HepG2 (cell line): Measurements from ENCODE around the gene BTBD19. TPM values are rescaled to one million over a fixed set of nuclear protein-coding genes. Genes with fewer than 3 reads are reported as not detected.

Source experiments
- KDM5A ChIP-seq: fragments of 200-600 bp; sonication (generic); IDR thresholded peaks from 2 replicates; pipeline ENCODE4 v1.7.0; 2018; ENCODE audit warnings: antibody characterized with exemption, mild to moderate bottlenecking, low read length, borderline replicate concordance
- NCOA2 ChIP-seq: sonication (generic); formaldehyde crosslinking; IDR thresholded peaks from 2 replicates; pipeline ENCODE4 v1.8.0; 2022; ENCODE audit warnings: inconsistent platforms
- RBFOX2 ChIP-seq: fragments of 200-400 bp; formaldehyde crosslinking; IDR thresholded peaks from 2 replicates; pipeline ENCODE4 v1.6.1; 2017; ENCODE audit warnings: low read depth, mild to moderate bottlenecking, low read length
- SP1 ChIP-seq, 2 experiments: fragments of 450-650 bp in 1 of 2; sonication (generic) in 1 of 2; formaldehyde crosslinking in 1 of 2; IDR thresholded peaks; 2 replicates each; pipeline versions ENCODE4 v1.4.0 to v1.6.1; 2016 to 2020; ENCODE audit warnings: missing genetic modification reagents in 1 of 2
- TRIM22 ChIP-seq: fragments of 450-650 bp; IDR thresholded peaks from 2 replicates; pipeline ENCODE4 v1.6.1; 2017
- ZNF121 ChIP-seq: sonication (generic); formaldehyde crosslinking; IDR thresholded peaks from 2 replicates; pipeline ENCODE4 v1.5.0; 2020; ENCODE audit warnings: mild to moderate bottlenecking, missing genetic modification reagents
- ZNF264 ChIP-seq: sonication (generic); formaldehyde crosslinking; IDR thresholded peaks from 2 replicates; pipeline ENCODE4 v1.4.0; 2020; ENCODE audit warnings: missing genetic modification reagents
- ZNF33B ChIP-seq: sonication (generic); formaldehyde crosslinking; IDR thresholded peaks from 2 replicates; pipeline ENCODE4 v1.5.1; 2020; ENCODE audit warnings: mild to moderate bottlenecking, missing genetic modification reagents
- ZNF772 ChIP-seq: sonication (generic); formaldehyde crosslinking; IDR thresholded peaks from 2 replicates; pipeline ENCODE4 v1.5.0; 2020; ENCODE audit warnings: mild to moderate bottlenecking, missing genetic modification reagents
- ZNF775 ChIP-seq: sonication (generic); formaldehyde crosslinking; IDR thresholded peaks from 2 replicates; pipeline ENCODE4 v1.4.0; 2020; ENCODE audit warnings: missing genetic modification reagents, mild to moderate bottlenecking, moderate library complexity, borderline replicate concordance
- ZXDC ChIP-seq: sonication (generic); formaldehyde crosslinking; IDR thresholded peaks from 2 replicates; pipeline ENCODE4 v1.5.0; 2020; ENCODE audit warnings: mild to moderate bottlenecking, missing genetic modification reagents
- polyA plus RNA-seq, 8 experiments: library from polyadenylated mRNA; depleted of rRNA in 3 of 8; stranded (reverse) in 7 of 8; unstranded in 1 of 8; fragments of >200 nt; fragmentation: Illumina TruSeq in 4 of 8; extraction: Trizol in 4 of 8; gene quantifications; 2 replicates each; pipeline versions ENCODE4 v1.2.1 to v1.2.3, GENCODE V29; 2011 to 2016; ENCODE audit warnings: low read depth in 4 of 8, missing spikeins in 1 of 8, mixed read lengths in 1 of 8; ENCODE audit not compliant: insufficient read depth in 1 of 8
- total RNA-seq, 5 experiments: library from RNA; depleted of rRNA; stranded (reverse); fragments of >200 nt; fragmentation: Illumina TruSeq; extraction: Trizol; gene quantifications; 2 replicates each; pipeline ENCODE4 v1.2.3, GENCODE V29; 2016; ENCODE audit warnings: low read depth in 1 of 5
- TF ChIP-seq, protein P1 (sequence below): sonication (generic); formaldehyde crosslinking; IDR thresholded peaks from 2 replicates; pipeline ENCODE4 v1.4.0; 2020; ENCODE audit warnings: missing genetic modification reagents, borderline replicate concordance
- TF ChIP-seq, protein P2 (sequence below): sonication (generic); formaldehyde crosslinking; IDR thresholded peaks from 2 replicates; pipeline ENCODE4 v1.4.0; 2020; ENCODE audit warnings: mild to moderate bottlenecking, missing genetic modification reagents
- TF ChIP-seq, protein P3 (sequence below): sonication (generic); formaldehyde crosslinking; IDR thresholded peaks from 2 replicates; pipeline ENCODE4 v1.5.0; 2020; ENCODE audit warnings: mild to moderate bottlenecking, missing genetic modification reagents
- TF ChIP-seq, protein P4 (sequence below): sonication (generic); formaldehyde crosslinking; IDR thresholded peaks from 2 replicates; pipeline ENCODE4 v1.9.0; 2022; ENCODE audit warnings: missing genetic modification reagents, mild to moderate bottlenecking, borderline replicate concordance

The BTBD19 gene
- total and polyA plus RNA-seq, 2 of the 13 experiments (the other 11 are each of a cell fraction or from before 2014, with no cell fraction given): 2.7 to 6.7 TPM

DNA sequence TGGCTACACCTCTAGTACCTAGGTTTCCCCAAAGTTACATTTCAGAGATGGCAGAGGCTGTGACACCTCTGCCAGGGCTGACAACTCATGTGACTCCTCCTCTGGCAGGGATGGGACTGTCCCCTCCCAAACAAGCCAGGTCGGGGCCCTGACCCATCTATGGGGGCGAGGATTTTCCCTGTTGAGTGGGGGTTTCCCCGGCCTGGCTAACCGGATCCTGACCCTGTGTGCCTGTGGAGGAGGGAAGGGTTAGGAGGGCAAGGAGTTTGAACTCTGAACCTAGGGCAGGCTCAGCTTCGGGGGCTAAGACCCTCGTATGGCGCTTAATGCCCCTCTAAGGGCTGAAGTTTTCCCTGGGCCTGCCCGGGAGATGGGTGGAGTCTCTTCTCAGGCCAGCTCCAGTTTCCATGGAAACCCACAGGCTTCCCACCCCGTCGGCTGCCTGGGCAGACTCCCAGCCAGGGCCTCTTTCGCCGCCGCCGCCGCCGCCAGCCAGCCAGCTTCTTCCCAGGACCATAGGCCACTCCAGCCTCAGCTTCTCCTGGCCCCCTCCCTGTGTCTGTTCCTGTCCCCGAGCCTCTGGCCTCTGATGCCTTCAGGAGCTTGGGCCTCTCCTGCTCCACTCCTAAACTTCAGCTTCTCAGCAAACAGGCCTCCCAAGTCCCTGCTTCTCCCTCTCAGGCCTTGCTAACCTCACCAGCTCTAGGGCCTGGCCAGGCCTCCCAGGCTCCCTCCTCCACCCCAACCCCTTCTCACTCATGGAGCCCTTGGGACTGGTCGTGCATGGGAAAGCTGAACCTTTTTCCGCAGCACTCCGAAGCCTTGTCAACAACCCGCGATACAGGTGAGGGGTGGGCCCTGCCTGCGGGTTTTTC lies at the start of gene BTBD19 (continued):
- TF ChIP-seq ZXDC (CRISPR knock-in tag) (no peak), NCOA2 (CRISPR knock-in tag) (peak; percentile 21; the same call in 1 of the 2 replicates), ZNF33B (CRISPR knock-in tag) (no peak), ZNF264 (CRISPR knock-in tag) (peak; percentile 12; the same call in 1 of the 2 replicates), ZNF121 (no peak), SP1 (IDR thresholded peaks at IDR 0.05) (no peak), SP1 (CRISPR knock-in tag; IDR thresholded peaks at IDR 0.05) (no peak), ZNF775 (CRISPR knock-in tag) (peak; percentile 87; the same call in 1 of the 2 replicates), RBFOX2 (peak; percentile 80), TRIM22 (no peak), ZNF772 (CRISPR knock-in tag) (0 out of 2 replicates have a peak, but pooled peaks have one; percentile 8), KDM5A (peak; percentile 11; the same call in 1 of the 2 replicates)
- TF ChIP-seq, protein P1, sequence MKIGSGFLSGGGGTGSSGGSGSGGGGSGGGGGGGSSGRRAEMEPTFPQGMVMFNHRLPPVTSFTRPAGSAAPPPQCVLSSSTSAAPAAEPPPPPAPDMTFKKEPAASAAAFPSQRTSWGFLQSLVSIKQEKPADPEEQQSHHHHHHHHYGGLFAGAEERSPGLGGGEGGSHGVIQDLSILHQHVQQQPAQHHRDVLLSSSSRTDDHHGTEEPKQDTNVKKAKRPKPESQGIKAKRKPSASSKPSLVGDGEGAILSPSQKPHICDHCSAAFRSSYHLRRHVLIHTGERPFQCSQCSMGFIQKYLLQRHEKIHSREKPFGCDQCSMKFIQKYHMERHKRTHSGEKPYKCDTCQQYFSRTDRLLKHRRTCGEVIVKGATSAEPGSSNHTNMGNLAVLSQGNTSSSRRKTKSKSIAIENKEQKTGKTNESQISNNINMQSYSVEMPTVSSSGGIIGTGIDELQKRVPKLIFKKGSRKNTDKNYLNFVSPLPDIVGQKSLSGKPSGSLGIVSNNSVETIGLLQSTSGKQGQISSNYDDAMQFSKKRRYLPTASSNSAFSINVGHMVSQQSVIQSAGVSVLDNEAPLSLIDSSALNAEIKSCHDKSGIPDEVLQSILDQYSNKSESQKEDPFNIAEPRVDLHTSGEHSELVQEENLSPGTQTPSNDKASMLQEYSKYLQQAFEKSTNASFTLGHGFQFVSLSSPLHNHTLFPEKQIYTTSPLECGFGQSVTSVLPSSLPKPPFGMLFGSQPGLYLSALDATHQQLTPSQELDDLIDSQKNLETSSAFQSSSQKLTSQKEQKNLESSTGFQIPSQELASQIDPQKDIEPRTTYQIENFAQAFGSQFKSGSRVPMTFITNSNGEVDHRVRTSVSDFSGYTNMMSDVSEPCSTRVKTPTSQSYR: no peak
- TF ChIP-seq, protein P2, sequence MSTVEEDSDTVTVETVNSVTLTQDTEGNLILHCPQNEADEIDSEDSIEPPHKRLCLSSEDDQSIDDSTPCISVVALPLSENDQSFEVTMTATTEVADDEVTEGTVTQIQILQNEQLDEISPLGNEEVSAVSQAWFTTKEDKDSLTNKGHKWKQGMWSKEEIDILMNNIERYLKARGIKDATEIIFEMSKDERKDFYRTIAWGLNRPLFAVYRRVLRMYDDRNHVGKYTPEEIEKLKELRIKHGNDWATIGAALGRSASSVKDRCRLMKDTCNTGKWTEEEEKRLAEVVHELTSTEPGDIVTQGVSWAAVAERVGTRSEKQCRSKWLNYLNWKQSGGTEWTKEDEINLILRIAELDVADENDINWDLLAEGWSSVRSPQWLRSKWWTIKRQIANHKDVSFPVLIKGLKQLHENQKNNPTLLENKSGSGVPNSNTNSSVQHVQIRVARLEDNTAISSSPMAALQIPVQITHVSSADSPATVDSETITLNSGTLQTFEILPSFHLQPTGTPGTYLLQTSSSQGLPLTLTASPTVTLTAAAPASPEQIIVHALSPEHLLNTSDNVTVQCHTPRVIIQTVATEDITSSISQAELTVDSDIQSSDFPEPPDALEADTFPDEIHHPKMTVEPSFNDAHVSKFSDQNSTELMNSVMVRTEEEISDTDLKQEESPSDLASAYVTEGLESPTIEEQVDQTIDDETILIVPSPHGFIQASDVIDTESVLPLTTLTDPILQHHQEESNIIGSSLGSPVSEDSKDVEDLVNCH (CRISPR knock-in tag): no peak
- TF ChIP-seq, protein P3, sequence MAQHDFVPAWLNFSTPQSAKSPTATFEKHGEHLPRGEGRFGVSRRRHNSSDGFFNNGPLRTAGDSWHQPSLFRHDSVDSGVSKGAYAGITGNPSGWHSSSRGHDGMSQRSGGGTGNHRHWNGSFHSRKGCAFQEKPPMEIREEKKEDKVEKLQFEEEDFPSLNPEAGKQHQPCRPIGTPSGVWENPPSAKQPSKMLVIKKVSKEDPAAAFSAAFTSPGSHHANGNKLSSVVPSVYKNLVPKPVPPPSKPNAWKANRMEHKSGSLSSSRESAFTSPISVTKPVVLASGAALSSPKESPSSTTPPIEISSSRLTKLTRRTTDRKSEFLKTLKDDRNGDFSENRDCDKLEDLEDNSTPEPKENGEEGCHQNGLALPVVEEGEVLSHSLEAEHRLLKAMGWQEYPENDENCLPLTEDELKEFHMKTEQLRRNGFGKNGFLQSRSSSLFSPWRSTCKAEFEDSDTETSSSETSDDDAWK (CRISPR knock-in tag): no peak
- TF ChIP-seq, protein P4, sequence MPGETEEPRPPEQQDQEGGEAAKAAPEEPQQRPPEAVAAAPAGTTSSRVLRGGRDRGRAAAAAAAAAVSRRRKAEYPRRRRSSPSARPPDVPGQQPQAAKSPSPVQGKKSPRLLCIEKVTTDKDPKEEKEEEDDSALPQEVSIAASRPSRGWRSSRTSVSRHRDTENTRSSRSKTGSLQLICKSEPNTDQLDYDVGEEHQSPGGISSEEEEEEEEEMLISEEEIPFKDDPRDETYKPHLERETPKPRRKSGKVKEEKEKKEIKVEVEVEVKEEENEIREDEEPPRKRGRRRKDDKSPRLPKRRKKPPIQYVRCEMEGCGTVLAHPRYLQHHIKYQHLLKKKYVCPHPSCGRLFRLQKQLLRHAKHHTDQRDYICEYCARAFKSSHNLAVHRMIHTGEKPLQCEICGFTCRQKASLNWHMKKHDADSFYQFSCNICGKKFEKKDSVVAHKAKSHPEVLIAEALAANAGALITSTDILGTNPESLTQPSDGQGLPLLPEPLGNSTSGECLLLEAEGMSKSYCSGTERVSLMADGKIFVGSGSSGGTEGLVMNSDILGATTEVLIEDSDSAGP (CRISPR knock-in tag): peak; percentile 74; the same call in 1 of the 2 replicates
